Body of pancreas (tissue), 4 donors: Measurements from ENCODE around the gene PYROXD2. TPM values are rescaled to one million over a fixed set of nuclear protein-coding genes. Genes with fewer than 3 reads are reported as not detected.

Experiments used
- ATAC-seq: fragments of 150-250 bp; one replicate; pipeline ENCODE4 v1.9.1; 2016
- DNase-seq, 4 donors: peaks; one replicate each; pipeline ENCODE4 v3.0.0-alpha.2; 2019
- H3K27ac ChIP-seq, 4 donors: fragments of 200-600 bp; sonication (generic); 1 replicate in 3 of 4; 2 replicates in 1 of 4; pipeline versions ENCODE4 v1.5.1 to v1.6.1; 2016 to 2019; ENCODE audit warnings: mild to moderate bottlenecking in 1 of 4, mixed read lengths in 1 of 4, moderate library complexity in 1 of 4
- H3K27me3 ChIP-seq, 2 donors: fragments of 200-600 bp; sonication (generic); one replicate each; pipeline ENCODE4 v1.6.0; 2016; ENCODE audit warnings: mild to moderate bottlenecking in 1 of 2
- H3K36me3 ChIP-seq, 2 donors: fragments of 200-600 bp; sonication (generic); replicated peaks in 1 of 2; 2 replicates each; pipeline ENCODE4 v1.5.1; 2016; ENCODE audit warnings: low read depth in 2 of 2; ENCODE audit not compliant: insufficient read depth in 1 of 2
- H3K4me1 ChIP-seq: fragments of 200-600 bp; sonication (generic); one replicate; pipeline ENCODE4 v1.6.0; 2016
- H3K4me3 ChIP-seq, 2 donors: fragments of 200-600 bp; sonication (generic); 1 replicate in 1 of 2; 2 replicates in 1 of 2; pipeline ENCODE4 v1.5.1; 2016 to 2019
- H3K9me3 ChIP-seq, 3 donors: fragments of 200-600 bp; sonication (generic); 1 replicate in 2 of 3; 2 replicates in 1 of 3; pipeline ENCODE4 v1.5.1; 2016
- CTCF ChIP-seq, 7 experiments: fragments of 450-650 bp in 4 of 7; fragments of 200-600 bp in 3 of 7; sonication (generic) in 3 of 7; IDR thresholded peaks; one replicate each; pipeline ENCODE4 v1.5.1; 2016 to 2019; ENCODE audit warnings: antibody characterized with exemption in 7 of 7
- POLR2A ChIP-seq, 3 donors: fragments of 450-650 bp; IDR thresholded peaks; one replicate each; pipeline ENCODE4 v1.6.1; 2016; ENCODE audit warnings: antibody characterized with exemption in 3 of 3, mild to moderate bottlenecking in 2 of 3
- WGBS, 2 donors: methylation state at CpG; one replicate each; pipeline ENCODE4 v1.1.5; 2017; 5-methylcytosine and 5-hydroxymethylcytosine counted together
- intact Hi-C: fragments of 100-400 bp; cut with DNase I; formaldehyde crosslinking; loops from one replicate; pipeline ENCODE4 v1.15.1; 2023
- total RNA-seq, 2 donors: library from RNA; depleted of rRNA; stranded (reverse); fragments of >200 nt; gene quantifications; one replicate each; pipeline ENCODE4 v1.1.0, GENCODE V29; 2016

Gene PYROXD2
- total RNA-seq, 2 donors from 2014 or later, result 4.9 to 8.6 TPM

GRCh38 chr10:98369801-98370200 is 45.2 kb downstream of the PYROXD2 start:
- ATAC-seq, result no peak
- no peaks in the 10 kb centered on the region for H3K9me3 ChIP-seq
- intact Hi-C loops, result no loop called here
- WGBS, 2 donors, result 64 to 85% methylated on average over 7 of the region's 7 CpGs
- H3K36me3 ChIP-seq, result no peaks in the 10 kb centered on the region
- TF ChIP-seq CTCF (IDR thresholded peaks at IDR 0.05) (no peak), POLR2A (IDR thresholded peaks at IDR 0.05) (no peak)
- no peaks in the 10 kb centered on the region for H3K27me3 ChIP-seq
- no peaks in the 10 kb centered on the region for H3K4me1 ChIP-seq
- no peak for DNase-seq
- no peak overlapping the region for H3K27ac ChIP-seq
- no peak overlapping the region for H3K4me3 ChIP-seq

GRCh38 chr10:98368644-98369043 is 46.3 kb downstream of the PYROXD2 start:
- ATAC-seq, result no peak
- intact Hi-C loops, result no loop called here
- 83 to 93% methylated on average over 2 of the region's 2 CpGs for whole genome bisulfite sequencing, 2 donors
- no peak for DNase-seq
- Histone ChIP-seq H3K4me3 (no peak overlapping the region), H3K27ac (no peak overlapping the region), H3K4me1 (no peaks in the 10 kb centered on the region), H3K36me3 (no peaks in the 10 kb centered on the region), H3K27me3 (no peaks in the 10 kb centered on the region), H3K9me3 (no peaks in the 10 kb centered on the region)
- TF ChIP-seq CTCF (IDR thresholded peaks at IDR 0.05) (no peak), POLR2A (IDR thresholded peaks at IDR 0.05) (no peak)

GRCh38 chr10:98367604-98368451 is 47.2 kb downstream of the PYROXD2 start:
- H3K27me3 ChIP-seq, result no peaks in the 10 kb centered on the region
- no peak for DNase-seq
- WGBS, 2 donors, result 83 to 84% methylated on average over 19 of the region's 19 CpGs
- no peak overlapping the region for H3K4me3 ChIP-seq
- ATAC-seq, result no peak
- no peak for TF ChIP-seq CTCF (IDR thresholded peaks at IDR 0.05)
- no peak for TF ChIP-seq POLR2A (IDR thresholded peaks at IDR 0.05)
- no peaks in the 10 kb centered on the region for H3K36me3 ChIP-seq
- no peak overlapping the region for H3K27ac ChIP-seq
- H3K9me3 ChIP-seq, result no peaks in the 10 kb centered on the region
- H3K4me1 ChIP-seq, result no peaks in the 10 kb centered on the region
- intact Hi-C loops, result no loop called here

GRCh38 chr10:98366062-98366530 is 48.9 kb downstream of the PYROXD2 start:
- Histone ChIP-seq H3K4me1 (no peaks in the 10 kb centered on the region), H3K36me3 (no peaks in the 10 kb centered on the region), H3K4me3 (no peak overlapping the region), H3K9me3 (no peaks in the 10 kb centered on the region), H3K27ac (no peak overlapping the region), H3K27me3 (no peaks in the 10 kb centered on the region)
- TF ChIP-seq CTCF (IDR thresholded peaks at IDR 0.05), result no peak
- TF ChIP-seq POLR2A (IDR thresholded peaks at IDR 0.05), result no peak
- intact Hi-C loops, result no loop called here
- WGBS, 2 donors, result 69 to 75% methylated on average over 6 of the region's 6 CpGs
- no peak for ATAC-seq
- DNase-seq, result no peak
